HG02970 (cell line): ENCODE measurements around the gene TBCE.

ENCODE experiments used
- ATAC-seq: cut with Tn5 transposase; IDR thresholded peaks from one replicate; pipeline ENCODE4 v1.9.1; 2021; ENCODE audit warnings: mild to moderate bottlenecking, moderate library complexity, moderate number of reproducible peaks; ENCODE audit not compliant: unreplicated experiment, low FRiP score

Gene TBCE

GRCh38 chr1:235408503-235408960, 41.3 kb downstream of the TBCE start:
- no peak for ATAC-seq

GRCh38 chr1:235409042-235409820, 42.0 kb downstream of the TBCE start:
- ATAC-seq, result no peak

- no peak for ATAC-seq
Measured at GRCh38 chr1:235410467-235410866, 43.2 kb downstream of the TBCE start.

GRCh38 chr1:235411489-235412486, 44.6 kb downstream of the TBCE start:
- no peak for ATAC-seq

GRCh38 chr1:235415008-235415904, 48.0 kb downstream of the TBCE start:
- ATAC-seq, result no peak

GRCh38 chr1:235416662-235417049, 49.4 kb downstream of the TBCE start:
- ATAC-seq, result no peak

GRCh38 chr1:235417086-235417697, 50.0 kb downstream of the TBCE start:
- ATAC-seq, result no peak

GRCh38 chr1:235421751-235422150, 54.5 kb downstream of the TBCE start:
- no peak for ATAC-seq

- ATAC-seq, result no peak
Measured at GRCh38 chr1:235423214-235423652, 56.0 kb downstream of the TBCE start.

GRCh38 chr1:235424092-235424491, 56.9 kb downstream of the TBCE start:
- ATAC-seq, result no peak

- no peak for ATAC-seq
Measured at GRCh38 chr1:235425357-235425756, 58.1 kb downstream of the TBCE start.

GRCh38 chr1:235426143-235426542, 58.9 kb downstream of the TBCE start:
- ATAC-seq, result no peak

GRCh38 chr1:235426680-235427079, 59.5 kb downstream of the TBCE start:
- ATAC-seq, result no peak

GRCh38 chr1:235427447-235427846, 60.2 kb downstream of the TBCE start:
- ATAC-seq, result no peak

GRCh38 chr1:235429143-235429542, 61.9 kb downstream of the TBCE start:
- no peak for ATAC-seq

- ATAC-seq, result no peak
Measured at GRCh38 chr1:235430991-235431390, 63.8 kb downstream of the TBCE start.

GRCh38 chr1:235434001-235434400, 66.8 kb downstream of the TBCE start:
- no peak for ATAC-seq

GRCh38 chr1:235441159-235441685, 74.0 kb downstream of the TBCE start:
- no peak for ATAC-seq

GRCh38 chr1:235442788-235443429, 75.7 kb downstream of the TBCE start:
- ATAC-seq, result no peak
